CD4-positive, alpha-beta T cell treated with Interleukin-4 for 4 hours (primary cell): ENCODE data around the gene PPP1R36.

Experiments
- DNase-seq: peaks from one replicate; pipeline ENCODE4 v3.0.0-alpha.2; 2020

PPP1R36 gene

DNA sequence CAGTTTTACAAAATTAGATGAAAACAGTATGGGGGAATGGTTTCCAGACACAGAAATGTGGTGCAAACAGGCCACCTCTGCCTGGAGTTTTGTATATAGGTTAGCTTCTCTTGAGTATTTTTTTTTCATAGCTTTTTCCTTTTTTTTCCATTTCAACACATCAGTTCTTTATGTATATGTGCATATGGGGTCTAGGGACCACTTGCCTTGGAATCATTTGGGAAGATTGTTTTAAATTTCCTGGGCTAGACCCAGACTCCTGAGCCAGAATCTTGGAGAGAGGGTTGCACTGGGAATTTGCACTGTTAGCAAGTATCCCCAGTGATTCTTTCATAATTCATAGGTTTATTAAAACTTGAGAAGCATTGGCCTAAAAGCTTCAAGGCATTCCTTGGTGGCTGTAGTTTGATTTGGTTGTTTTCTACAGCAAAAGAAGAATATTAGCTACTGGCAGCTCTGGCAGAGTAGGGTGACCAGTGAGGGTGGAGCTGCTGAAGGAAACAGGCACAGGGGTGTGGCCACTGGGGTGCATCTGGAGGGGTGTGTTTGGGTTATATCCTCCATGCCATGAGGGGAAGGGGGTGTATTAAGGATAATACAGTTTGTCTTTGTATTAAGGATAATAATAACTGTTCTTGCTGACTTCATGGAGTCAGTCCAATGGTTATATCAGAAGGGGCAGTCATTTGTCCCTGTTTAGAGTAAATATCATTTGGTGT is 22.8 kb downstream of the PPP1R36 start:
- no peak for DNase-seq

DNA sequence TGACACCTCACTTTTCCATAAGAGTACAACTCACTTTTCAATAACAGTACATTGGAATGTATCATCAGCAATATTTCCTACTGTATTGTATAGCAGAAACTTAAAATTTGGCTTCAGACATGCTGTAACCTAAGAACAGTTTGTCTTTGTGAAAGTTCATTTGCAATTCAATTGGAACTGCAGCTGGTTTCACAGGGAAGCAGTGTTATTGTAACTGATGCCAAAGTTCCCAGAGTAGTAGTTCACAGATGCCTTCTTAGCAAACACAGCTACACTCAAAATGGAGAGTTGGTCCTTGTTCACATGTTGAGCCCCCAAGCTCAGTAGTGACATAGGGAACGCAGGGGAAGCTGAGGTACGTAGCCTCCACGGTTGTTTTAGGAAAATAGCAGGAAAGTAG is 23.3 kb downstream of the PPP1R36 start:
- no peak for DNase-seq

DNA sequence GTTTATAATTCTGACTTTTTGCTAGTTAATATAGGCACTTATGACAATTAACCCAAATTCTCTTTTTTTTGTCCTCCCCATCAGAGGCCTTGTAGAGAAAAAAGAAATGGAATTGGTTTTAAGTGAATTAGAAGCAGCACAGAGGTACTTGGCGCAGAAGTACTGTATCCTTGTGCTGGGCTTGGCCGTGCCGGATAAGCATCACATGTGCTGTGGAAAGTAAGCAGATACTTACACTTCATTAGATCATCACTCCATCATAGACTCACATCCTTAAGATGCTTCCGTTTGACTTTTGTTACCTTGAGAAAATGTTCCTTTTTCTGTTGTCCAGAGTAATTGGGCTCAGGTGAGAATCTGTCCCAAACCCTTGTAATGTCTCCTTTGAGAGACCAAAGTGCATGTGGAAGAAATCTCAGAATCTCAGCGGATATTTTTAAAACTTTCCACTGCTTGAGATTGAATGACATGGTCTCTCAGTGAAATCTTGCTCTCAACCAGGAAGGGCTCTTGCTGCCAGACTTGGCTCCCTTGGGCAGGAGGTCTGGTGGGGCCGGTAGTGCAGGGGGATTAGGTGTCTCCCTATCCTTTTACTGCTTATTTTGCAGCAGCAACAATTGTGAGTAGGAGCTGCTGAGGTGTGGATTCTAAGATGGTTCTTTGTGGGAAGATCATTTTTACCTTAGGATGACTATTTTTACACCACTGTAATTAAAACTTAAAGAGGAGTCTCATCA is 24.8 kb downstream of the PPP1R36 start:
- DNase-seq: no peak

DNA sequence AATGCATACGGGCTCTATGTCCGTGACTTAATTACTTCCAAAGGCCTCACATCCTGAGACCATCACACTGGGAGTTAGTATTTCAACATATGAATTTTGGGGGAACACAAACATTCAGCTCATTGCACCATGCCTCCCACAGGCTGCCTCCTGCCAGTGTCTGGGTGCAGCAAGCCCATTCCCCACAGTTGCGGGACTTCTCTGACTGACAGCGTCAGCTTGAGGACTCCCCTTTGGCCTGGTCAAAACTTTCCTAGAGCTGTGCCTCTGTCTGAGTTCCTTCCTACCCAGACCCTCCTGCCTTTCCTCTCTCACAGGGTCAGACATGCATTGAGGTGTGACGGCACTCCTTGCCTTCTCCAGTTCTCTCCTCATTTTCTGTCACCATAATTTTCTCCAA is 27.4 kb downstream of the PPP1R36 start:
- no peak for DNase-seq

DNA sequence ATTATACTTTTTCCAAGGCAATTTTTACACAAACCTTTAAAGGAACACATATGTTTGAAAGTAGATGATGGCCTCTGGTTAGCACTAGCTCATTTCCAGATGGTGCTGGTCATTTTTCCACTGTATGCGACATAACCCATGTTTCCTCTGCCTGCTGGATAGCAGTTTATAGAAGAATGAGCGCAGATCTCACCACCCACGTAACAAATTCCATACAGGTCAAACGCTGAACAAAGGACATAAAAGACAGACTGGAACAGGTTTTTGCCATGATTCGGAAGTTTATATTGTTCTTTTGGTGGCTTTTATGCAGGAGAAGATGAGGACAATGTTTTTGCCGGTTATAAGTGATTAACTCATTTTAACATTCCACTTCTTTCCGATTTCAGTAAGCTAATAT is 30.7 kb downstream of the PPP1R36 start:
- no peak for DNase-seq

DNA sequence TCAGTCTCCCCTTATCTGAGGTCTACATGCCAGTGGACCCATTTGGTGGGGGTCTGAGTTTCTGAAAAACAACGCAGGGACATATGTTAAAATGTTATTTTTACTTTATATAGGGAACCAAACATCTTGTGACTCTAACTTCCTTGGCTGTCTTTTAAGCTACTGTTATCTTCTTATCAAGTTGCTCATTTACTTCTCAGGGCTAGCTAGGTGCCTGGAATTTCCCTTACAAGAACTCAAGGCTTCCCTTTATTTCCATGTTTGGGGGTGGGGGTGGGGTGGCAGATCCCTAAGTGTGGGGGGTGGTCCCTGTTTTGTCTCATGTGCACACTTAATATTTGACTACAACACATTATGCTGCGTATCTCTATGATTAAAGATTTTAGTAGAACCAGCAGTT is 31.6 kb downstream of the PPP1R36 start:
- no peak for DNase-seq

DNA sequence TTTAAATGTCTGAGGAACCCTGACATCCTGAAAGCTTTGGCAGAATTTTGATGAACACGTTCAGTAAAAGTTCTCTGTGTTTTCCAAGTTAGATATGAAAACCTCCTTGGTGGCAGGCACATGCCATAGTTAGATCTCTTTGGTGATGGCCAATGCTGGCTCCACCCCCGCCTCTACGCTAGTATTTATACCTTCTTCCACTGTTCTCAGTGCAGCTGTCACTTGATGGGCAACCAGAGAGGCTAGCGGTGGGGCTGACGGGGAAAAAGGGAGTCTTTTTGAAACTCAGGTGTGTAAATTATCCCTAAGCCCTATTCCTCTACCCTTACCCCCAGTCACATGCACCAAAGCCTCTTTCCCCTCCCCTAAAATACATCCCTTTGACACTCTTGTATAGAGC is 32.1 kb downstream of the PPP1R36 start:
- DNase-seq: no peak

DNA sequence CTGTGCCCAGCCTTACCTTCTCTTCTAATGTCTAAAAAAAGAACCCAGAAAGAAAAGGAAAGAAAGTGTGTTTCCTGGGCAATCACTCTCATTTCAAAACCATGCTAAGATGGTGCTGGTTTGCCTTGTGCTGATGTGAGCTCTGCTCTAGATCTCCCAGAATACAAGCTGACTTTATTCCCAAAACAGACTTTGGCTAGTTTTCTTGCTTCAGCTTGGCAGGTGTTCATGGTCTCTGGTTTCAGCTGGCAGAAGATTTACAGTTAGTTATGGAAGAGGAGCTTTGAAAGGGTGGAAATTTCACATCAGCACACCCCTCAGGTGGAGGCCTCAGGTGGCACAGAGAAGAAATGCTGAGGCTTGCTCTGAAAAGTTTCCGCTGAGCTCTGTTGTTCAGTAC is 34.4 kb downstream of the PPP1R36 start:
- DNase-seq: no peak

DNA sequence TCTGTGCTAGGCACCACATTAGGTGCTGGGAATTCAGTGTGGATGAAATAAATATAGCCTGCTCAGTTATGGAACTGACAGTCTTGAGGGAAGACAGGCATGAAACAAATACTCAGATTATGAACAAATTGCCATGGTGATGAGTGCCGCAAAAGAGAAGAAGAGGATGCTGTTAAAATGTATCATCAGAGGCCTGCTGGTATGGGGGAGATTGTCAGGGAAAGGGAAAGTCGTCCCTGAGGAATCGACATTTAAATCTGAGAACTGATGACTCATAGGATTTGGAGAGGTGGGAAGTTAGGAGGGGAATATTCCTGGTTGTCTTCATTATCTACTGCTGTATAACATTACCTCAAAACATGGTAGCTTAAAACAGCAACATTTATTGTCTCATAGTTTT is 42.0 kb downstream of the PPP1R36 start:
- DNase-seq: no peak

DNA sequence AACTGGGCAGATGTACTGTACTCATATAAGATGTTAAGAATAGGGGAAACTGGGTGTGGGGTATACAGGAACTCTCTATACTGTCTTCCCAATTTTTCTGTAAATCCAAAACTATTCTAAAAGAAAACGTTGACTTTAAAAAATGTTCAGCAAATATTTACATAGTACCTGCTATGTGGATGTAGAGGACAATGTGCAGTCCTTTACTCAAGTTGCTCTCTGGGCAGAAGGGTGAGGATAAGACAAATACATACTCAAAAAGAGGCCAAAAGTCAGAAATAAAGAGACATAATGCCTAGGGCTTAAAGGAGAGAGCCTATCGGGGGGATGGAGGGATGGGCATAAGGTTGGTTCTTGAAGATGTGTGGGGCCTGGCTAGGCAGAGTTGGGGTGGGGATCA is 44.7 kb downstream of the PPP1R36 start:
- no peak for DNase-seq

DNA sequence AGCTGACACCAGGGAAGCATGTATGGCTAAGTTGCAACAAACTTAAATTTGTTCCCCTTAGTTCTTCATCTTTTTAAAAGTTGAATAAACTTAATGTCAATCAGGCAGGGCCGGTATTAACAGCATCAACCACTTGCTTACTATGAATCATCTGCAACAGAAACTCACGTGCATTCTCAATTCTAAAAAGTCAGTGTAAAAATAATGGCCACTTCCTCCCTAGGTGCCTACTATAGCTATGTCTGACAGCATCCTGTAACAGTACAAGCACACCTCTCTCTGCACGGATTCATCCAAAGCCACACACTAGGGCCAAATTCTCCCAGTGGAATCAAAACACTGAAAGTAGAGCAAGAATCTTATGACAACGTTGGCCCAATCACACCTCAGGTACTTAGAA is 48.6 kb downstream of the PPP1R36 start:
- DNase-seq: no peak

DNA sequence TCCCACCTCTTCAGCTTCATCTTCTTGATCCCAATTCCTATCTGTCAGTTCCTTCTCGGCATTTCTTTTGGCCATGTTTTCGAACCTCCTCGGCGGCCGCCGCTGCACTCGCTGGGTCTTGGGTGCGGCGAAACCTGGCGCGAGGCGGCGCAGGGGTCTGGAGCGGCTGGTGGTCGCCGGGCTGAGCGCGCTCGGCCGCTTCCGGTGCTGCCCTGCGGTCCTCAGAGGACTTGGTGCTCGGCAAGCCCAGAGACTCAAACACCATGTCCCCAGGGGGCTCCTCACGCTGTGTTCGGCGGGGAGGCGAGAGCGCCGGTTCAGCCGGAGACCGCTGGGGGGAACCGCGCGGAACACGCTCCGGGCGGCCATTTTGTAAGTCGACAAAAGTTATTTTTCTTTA is 51.8 kb downstream of the PPP1R36 start:
- no peak for DNase-seq

DNA sequence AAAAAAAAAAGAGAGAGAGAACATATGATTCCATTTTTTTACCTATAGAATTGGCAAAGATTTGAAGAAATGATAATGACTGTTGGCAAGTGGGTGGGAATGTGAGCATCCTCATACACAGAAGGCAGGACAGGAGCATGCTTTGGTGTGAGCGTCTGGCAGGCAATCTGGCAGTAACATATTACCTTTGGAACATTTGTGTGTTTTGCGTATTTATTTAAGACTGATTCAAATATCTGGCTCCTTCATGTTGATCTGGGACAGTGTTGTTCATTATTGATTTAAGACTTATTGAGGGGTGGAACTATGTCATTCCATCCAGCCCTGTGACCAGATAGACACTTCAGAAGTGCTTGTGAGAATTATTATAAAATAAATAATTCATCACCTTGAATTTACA is 53.1 kb downstream of the PPP1R36 start:
- no peak for DNase-seq

DNA sequence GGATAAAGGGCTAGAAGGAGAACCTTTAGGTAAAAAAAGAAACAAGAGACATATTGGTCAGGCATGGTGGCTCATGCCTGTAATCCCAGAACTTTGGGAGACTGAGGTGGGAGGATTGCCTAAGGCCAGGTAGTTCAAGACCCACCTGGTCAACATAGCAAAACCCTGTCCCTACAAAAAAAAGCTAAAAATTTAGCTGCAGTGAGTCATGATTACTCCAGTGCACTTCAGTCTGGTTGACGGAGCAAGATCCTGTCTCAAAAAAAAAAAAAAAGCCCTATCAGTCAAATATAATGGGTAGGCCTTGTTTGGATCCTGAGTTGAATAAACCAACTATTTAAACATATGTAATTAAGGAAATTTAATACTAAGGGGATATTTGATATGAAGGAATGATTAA is 54.2 kb downstream of the PPP1R36 start:
- DNase-seq: no peak

DNA sequence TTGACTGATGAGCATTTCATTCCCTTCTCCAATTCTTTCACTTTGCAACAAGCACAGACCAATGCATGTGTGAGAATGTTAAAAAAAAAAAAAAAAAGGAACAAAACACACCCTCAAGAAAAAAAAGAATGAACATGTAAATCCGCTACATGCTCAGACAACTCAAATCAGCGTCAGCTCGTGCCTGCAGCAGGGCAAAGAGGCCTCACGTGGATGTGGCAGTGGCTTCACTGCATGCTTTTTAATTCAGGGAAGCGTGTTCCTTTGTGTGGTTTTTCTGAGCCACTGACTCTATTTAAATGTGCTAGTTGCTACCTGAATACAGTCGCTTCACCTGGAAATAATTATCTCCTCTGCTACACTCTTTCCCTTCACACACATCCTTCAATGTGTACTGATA is 55.1 kb downstream of the PPP1R36 start:
- no peak for DNase-seq

DNA sequence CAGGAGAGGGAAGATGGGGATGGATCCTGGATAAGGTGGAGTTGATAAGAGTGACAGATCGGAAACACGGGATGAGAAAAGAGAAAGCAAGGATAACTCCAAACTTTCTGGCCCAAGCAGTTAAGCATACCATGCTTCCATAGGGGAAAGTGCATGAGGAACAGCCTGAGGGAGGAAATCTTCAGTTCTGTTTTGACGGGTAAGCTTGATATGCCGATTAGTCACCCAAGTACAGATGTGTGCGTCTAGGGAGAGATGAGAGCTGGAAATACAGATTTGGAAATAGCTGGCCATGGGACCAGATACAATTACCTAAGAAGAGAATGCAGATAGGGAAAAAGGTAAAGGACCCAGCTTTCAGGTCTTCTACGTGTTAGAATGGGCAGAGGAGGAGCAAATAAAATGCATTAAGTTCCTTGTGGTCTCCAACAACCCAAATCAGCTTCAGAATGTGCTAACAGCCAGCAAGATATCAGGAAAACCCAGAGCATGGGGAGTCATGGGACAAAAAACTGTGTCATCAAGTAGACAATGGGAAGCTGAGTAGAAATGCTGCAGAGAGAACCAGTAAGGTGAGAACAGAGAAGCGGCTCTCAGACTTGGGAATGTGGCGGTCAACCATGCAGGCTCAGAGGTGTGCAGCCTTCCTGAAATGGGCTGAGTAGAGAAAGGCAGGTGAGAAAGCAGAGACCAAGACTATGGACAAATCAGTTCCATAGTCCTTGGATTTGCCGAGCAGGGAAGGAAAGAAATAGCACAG is 56.3 kb downstream of the PPP1R36 start:
- no peak for DNase-seq

DNA sequence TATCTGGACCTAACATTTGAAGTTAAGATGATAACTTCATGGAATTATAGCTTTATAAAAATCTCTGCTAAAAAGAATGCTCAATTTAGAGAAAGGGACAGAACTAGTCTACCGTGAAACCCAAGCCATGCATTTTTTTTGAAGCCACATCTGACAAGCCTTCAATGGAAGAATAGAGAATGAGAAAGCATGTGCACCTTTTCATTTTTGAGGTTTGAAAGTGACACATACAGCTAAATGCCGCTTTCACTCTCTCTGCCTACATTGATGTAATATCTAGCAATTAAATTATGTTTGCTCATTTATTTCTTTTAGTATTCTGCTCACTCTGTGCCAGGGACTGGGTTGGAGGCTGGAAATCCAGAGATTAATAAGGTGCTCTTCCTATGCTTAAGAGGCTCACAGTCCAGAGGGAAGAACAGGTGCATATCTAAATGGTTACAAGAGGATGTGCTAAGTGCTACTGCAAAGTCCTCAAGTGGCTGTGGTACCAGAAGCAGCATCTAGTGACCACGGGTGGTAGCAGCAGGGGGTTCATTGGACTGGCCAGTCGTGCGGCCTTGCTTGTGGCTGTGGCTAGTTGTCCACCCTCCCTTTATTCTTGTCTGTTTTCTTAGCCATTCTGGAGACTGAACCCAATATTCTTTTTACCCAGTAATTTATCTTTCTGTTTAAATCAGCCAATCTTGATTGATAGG is 60.4 kb downstream of the PPP1R36 start:
- no peak for DNase-seq

DNA sequence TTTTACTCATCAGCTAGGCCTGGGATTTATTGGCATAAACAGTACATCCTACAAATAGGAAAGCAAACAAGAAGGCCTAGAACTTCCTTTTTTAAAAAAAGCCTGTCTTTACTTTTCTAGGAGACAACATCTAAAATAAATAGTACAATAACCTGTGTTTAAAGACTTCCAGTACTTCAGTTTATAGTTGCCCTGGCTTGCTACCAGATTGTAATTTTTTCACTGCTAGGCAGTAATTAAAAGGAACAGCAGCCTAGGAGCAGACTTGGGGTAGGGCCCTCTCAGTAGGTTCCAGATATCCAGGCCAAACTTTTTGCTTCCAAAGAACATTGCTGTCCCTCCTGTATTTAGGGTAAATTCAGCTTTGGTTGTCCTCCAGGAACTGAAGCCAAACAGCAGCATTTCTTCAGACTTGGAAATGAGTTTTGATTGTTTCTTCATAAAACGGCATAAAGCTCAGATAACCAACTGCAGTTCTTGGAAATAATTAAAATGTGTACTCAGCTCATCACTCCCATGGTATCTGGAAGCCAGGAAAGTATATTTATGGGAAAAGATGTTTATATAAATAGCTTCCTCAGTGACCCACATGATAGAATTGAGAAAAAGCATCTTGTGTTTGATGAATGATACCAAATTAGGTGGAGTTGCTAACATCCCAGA is 61.7 kb downstream of the PPP1R36 start:
- no peak for DNase-seq

DNA sequence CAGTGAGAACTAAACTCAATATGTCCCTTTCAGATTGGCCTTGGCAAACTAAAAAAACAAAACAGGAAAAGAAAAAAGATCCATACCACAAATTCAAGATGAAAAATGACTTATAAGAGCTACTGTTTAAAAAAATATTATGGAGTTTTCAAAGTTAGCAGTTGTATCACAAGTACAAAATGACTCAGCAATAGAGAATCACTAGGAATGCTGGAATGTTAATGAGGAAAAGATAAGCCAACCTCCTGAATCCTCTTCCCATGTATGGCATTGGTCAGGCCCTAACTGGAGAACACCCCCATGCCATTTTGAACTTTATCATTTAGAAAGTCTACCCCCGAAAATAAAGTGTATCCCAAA is 62.2 kb downstream of the PPP1R36 start:
- no peak for DNase-seq

DNA sequence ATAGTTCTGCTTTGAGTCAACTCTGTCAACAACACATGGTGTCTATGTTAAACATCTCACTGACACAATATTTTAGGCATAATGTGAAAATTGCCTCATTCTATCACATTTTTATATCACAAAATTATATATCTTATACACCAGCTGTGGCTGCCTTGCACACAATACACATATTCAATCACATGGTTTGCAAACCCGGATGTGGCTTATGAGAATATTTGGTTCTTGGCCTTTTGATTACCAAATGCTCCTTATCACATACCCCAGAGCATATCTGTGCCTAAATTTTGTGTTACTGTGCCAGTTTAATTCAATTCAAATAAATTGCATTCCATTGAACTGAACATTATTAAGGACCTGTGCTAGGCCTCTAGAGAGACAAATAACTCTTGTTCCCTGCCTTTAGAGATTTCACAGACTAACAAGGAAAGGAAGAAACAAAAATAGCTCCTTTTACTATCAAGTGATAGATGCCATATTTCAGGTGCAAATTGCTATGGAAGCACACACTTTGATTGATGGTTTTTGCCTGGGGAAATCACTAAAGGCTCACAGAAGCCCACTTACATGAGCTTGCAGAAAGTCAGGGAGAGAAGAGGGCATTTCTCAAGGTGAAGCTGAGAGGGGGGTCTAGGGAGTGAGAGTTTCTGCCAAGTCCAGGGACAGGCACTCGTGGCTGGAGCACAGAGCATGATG is 63.4 kb downstream of the PPP1R36 start:
- DNase-seq: no peak

DNA sequence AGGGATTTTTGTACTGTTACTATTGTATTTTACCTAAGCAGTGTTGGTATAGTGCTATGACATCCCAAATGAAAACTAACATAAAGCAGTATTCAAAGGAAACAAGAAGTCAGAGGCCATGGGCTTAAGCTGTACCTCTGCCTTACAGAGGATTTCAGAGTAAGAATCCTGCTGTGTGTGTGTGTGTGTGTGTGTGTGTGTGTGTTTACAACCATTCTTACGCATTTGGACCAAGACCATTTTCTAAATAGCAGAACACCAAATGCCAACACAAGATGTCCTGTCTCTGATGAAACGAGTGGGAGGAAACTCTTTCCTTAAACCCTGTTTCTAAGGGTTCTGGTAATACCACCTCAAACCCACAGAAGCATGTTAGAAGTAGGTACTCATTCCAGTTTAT is 64.4 kb downstream of the PPP1R36 start:
- DNase-seq: no peak

DNA sequence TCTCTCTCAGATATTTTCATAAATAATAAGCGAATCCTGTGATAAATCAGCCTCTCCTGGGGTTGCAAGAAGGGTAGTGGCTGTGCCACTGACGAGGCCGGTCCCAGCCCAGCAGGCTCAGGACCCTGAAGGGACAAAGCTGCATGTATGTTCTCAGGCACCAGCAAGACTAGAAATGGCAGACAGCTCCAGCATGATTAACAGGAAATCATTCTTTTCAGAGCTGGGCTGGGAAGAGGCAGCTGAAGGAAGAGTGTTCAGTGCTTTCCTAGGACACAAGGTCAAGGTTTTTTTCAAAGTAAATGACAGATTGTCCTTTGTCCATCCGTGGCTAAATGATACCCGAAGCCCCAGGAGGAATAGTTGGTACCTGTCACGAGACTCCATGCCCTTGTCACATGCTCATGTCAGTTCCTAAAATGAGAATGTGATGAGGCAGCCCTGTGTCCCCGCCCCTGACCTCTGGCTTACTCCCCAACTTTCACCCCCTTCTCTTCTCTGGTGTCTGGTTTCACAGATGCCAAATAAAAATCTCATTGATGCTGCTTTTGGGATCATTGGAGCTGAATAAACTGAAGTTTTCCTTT is 65.1 kb downstream of the PPP1R36 start:
- no peak for DNase-seq
